Esophagus muscularis mucosa (tissue), 4 donors: ENCODE measurements around the gene CBL. TPM values are rescaled to one million over a fixed set of nuclear protein-coding genes. Genes with fewer than 3 reads are reported as not detected.

Experiments used
- DNase-seq: peaks from one replicate; pipeline ENCODE4 v3.0.0-alpha.2; 2017; ENCODE audit errors: extremely low spot score
- H3K27ac ChIP-seq, 4 donors: fragments of 200-600 bp; sonication (generic); replicated peaks in 1 of 4; 1 replicate in 3 of 4; 2 replicates in 1 of 4; pipeline ENCODE4 v1.5.1; 2016 to 2019; ENCODE audit warnings: mild to moderate bottlenecking in 1 of 4
- H3K27me3 ChIP-seq, 4 donors: fragments of 200-600 bp; sonication (generic); one replicate each; pipeline versions ENCODE4 v1.5.1 to v1.6.0; 2016 to 2019
- H3K36me3 ChIP-seq, 4 donors: fragments of 200-600 bp; sonication (generic); one replicate each; pipeline ENCODE4 v1.5.1; 2016 to 2019
- H3K4me1 ChIP-seq, 4 donors: fragments of 200-600 bp; sonication (generic); one replicate each; pipeline ENCODE4 v1.5.1; 2016 to 2019
- H3K4me3 ChIP-seq, 4 donors: fragments of 200-600 bp; sonication (generic); 1 replicate in 2 of 4; 2 replicates in 2 of 4; pipeline ENCODE4 v1.5.1; 2016 to 2019; ENCODE audit warnings: mild to moderate bottlenecking in 4 of 4, moderate library complexity in 1 of 4
- H3K9me3 ChIP-seq, 4 donors: fragments of 200-600 bp; sonication (generic); 1 replicate in 3 of 4; 2 replicates in 1 of 4; pipeline ENCODE4 v1.5.1; 2016 to 2019
- CTCF ChIP-seq, 3 experiments: fragments of 200-600 bp in 2 of 3; fragments of 450-650 bp in 1 of 3; sonication (generic) in 2 of 3; IDR thresholded peaks; one replicate each; pipeline ENCODE4 v1.5.1; 2017 to 2019; ENCODE audit warnings: antibody characterized with exemption in 3 of 3, mild to moderate bottlenecking in 2 of 3, moderate library complexity in 1 of 3
- EP300 ChIP-seq: sonication (generic); formaldehyde crosslinking; IDR thresholded peaks from one replicate; pipeline ENCODE4 v1.6.1; 2017; ENCODE audit warnings: antibody characterized with exemption
- POLR2A ChIP-seq: fragments of 450-650 bp; IDR thresholded peaks from one replicate; pipeline ENCODE4 v1.6.1; 2017; ENCODE audit warnings: antibody characterized with exemption, moderate library complexity, mild to moderate bottlenecking, low read depth
- POLR2AphosphoS5 ChIP-seq, 2 donors: sonication (generic); formaldehyde crosslinking; IDR thresholded peaks; one replicate each; pipeline ENCODE4 v1.6.1; 2017; ENCODE audit warnings: antibody characterized with exemption in 2 of 2
- WGBS: methylation state at CpG from one replicate; pipeline ENCODE4 v1.1.5; 2018; 5-methylcytosine and 5-hydroxymethylcytosine counted together
- intact Hi-C: fragments of 100-400 bp; cut with DNase I; formaldehyde crosslinking; loops from one replicate; pipeline ENCODE4 v1.15.1; 2023
- total RNA-seq, 4 donors: library from RNA; depleted of rRNA; stranded (reverse); fragments of >200 nt; gene quantifications; one replicate each; pipeline versions ENCODE4 v1.1.0 to v1.2.1, GENCODE V29; 2016

CBL gene
- total RNA-seq, 4 donors from 2014 or later, result 20.7 to 27.7 (median 24.1) TPM

DNA sequence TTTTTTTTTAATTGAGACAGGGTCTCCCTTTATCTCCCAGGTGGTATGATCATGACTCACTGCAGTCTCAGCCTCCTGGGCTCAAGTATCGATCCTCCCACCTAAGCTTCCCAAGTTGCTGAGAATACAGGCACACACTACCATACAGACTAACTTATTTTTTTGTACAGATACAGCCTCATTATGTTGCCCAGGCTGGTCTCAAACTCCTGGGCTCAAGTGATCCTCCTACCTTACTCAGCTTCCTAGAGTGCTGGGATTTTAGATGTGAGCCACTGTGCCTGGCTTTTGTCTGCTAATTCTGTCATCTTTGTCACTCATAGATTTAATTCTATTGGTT, 43.5 kb downstream of the CBL start:
- H3K4me1 ChIP-seq, result peaks cover 0 to 29% (median 17%) of the 10 kb centered on the region in 4 donors

DNA sequence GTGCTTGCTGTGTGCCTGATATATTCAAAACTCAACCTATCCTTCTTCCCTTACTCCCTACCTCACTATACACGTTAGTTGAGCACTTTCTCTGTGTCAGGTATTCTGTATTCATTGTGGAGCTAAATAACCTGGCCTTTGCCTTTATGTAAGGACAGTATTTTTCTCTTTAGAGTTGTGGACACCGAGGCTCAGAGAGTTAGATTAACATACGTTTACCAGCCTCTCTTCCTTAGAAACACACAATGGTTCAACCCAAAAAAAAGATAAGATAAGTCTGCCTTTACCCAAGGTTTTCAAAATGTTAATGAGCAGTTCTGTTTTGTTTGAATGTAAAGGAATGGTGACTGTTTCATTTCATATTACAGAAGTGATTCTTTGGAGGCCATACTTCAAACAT, 45.0 kb downstream of the CBL start:
- Histone ChIP-seq H3K27ac (no peak overlapping the region), H3K9me3 (no peaks in the 10 kb centered on the region), H3K4me1 (peaks cover 0 to 29% (median 17%) of the 10 kb centered on the region in 4 donors), H3K4me3 (no peak overlapping the region), H3K27me3 (no peaks in the 10 kb centered on the region), H3K36me3 (no peaks in the 10 kb centered on the region)
- intact Hi-C loops, result no loop called here
- no peak for TF ChIP-seq CTCF (IDR thresholded peaks at IDR 0.05)
- no peak for TF ChIP-seq POLR2AphosphoS5 (IDR thresholded peaks at IDR 0.05)
- no peak for TF ChIP-seq POLR2A
- no peak for TF ChIP-seq EP300
- no peak for DNase-seq
- WGBS, result 82% methylated on average over 3 of the region's 3 CpGs

More for the DNA sequence above, 43.5 kb downstream of the CBL start:
- Histone ChIP-seq H3K9me3 (no peaks in the 10 kb centered on the region), H3K4me3 (no peak overlapping the region), H3K27ac (peak overlapping the region in 3 of 4 donors; percentile 51 to 72 (median 52)), H3K27me3 (no peaks in the 10 kb centered on the region), H3K36me3 (no peaks in the 10 kb centered on the region)
- intact Hi-C loops, result no loop called here
- DNase-seq, result no peak
- no peak for TF ChIP-seq POLR2A
- TF ChIP-seq POLR2AphosphoS5 (IDR thresholded peaks at IDR 0.05), result peak in 1 of 2 donors; percentile 44
- 63% methylated on average over 1 of the region's 1 CpG for WGBS

GRCh38 chr11:119254239-119254638, 48.1 kb downstream of the CBL start:
- H3K4me3 ChIP-seq, result no peak overlapping the region
- peaks cover 0 to 27% (median 16%) of the 10 kb centered on the region in 4 donors for H3K4me1 ChIP-seq
- no peak for DNase-seq
- no peaks in the 10 kb centered on the region for H3K9me3 ChIP-seq
- H3K27me3 ChIP-seq, result no peaks in the 10 kb centered on the region
- TF ChIP-seq CTCF (IDR thresholded peaks at IDR 0.05) (no peak), POLR2AphosphoS5 (IDR thresholded peaks at IDR 0.05) (no peak)
- WGBS, result 96% methylated on average over 5 of the region's 5 CpGs
- H3K27ac ChIP-seq, result no peak overlapping the region
- intact Hi-C loops, result no loop called here
- H3K36me3 ChIP-seq, result no peaks in the 10 kb centered on the region

DNA sequence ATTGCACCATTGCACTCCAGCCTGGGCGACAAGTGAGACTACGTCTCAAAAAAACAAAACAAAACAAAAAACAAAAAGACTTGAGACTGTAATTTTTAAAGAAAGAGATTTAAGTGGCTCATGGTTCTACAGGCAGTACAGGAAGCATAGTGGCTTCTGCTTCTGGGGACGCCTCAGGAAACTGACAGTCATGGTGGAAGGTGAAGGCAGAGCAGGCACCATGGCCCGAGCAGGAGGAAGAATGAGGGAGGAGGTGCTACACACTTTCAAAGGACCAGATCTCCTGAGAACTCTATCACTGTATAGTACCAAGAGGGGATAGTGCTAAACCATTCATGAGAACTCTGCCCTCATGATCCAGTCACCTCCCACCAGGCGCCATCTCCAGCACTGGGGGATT, 52.0 kb downstream of the CBL start:
- Histone ChIP-seq H3K27me3 (no peaks in the 10 kb centered on the region), H3K9me3 (no peaks in the 10 kb centered on the region), H3K4me3 (no peak overlapping the region), H3K27ac (no peak overlapping the region), H3K4me1 (peaks cover 8 to 10% (median 9%) of the 10 kb centered on the region in 4 donors), H3K36me3 (no peaks in the 10 kb centered on the region)
- intact Hi-C loops, result no loop called here
- DNase-seq, result no peak
- 90% methylated on average over 5 of the region's 5 CpGs for WGBS
- TF ChIP-seq EP300 (no peak), CTCF (IDR thresholded peaks at IDR 0.05) (no peak), POLR2AphosphoS5 (IDR thresholded peaks at IDR 0.05) (no peak), POLR2A (no peak)

- H3K27ac ChIP-seq, result no peak overlapping the region
- peaks cover 11 to 18% (median 16%) of the 10 kb centered on the region in 4 donors for H3K4me1 ChIP-seq
- intact Hi-C loops, result no loop called here
- 75% methylated on average over 3 of the region's 3 CpGs for WGBS
- DNase-seq, result no peak
- H3K27me3 ChIP-seq, result no peaks in the 10 kb centered on the region
- TF ChIP-seq EP300, result no peak
- no peak for TF ChIP-seq POLR2A
- no peak for TF ChIP-seq POLR2AphosphoS5 (IDR thresholded peaks at IDR 0.05)
- TF ChIP-seq CTCF (IDR thresholded peaks at IDR 0.05), result no peak
- no peaks in the 10 kb centered on the region for H3K9me3 ChIP-seq
- no peaks in the 10 kb centered on the region for H3K36me3 ChIP-seq
- H3K4me3 ChIP-seq, result no peak overlapping the region
These were observed 52.8 kb downstream of the CBL start for GRCh38 chr11:119258983-119259382.
